ENCODE measurements around the gene AOC1. TPM values are rescaled to one million over a fixed set of nuclear protein-coding genes. Genes with fewer than 3 reads are reported as not detected.

AOC1 gene
- polyA plus RNA-seq, 1 donor from 2014 or later = not detected

GRCh38 chr7:150860978-150861295 is 8.6 kb downstream of the AOC1 start:
- no peak overlapping the region for H3K27ac ChIP-seq (ENCODE audit: low read length)
- no peak overlapping the region for H3K4me2 ChIP-seq (ENCODE audit: low read length)
- no peak overlapping the region for H3K9ac ChIP-seq (ENCODE audit: low read length)
- H2AFZ ChIP-seq (ENCODE audit: low read depth, low read length) = no peak overlapping the region
- H3K36me3 ChIP-seq (ENCODE audit: insufficient read depth, low read length) = no peaks in the 10 kb centered on the region
- no peak overlapping the region for H3K4me3 ChIP-seq (ENCODE audit: low read length)
- H3F3A ChIP-seq (ENCODE audit: insufficient read depth, low read length, poor library complexity, severe bottlenecking) = no peaks in the 10 kb centered on the region
- TF ChIP-seq POLR2AphosphoS5 (IDR thresholded peaks at IDR 0.05) = no peak
- TF ChIP-seq MXI1 (conservative IDR thresholded peaks at IDR 0.05; ENCODE audit: poor library complexity, severe bottlenecking) = no peak
- no peak for TF ChIP-seq SMC3 (conservative IDR thresholded peaks at IDR 0.05; ENCODE audit: poor library complexity)
- TF ChIP-seq REST (IDR thresholded peaks at IDR 0.05; ENCODE audit: borderline replicate concordance) = no peak
- no peak for TF ChIP-seq EZH2 (IDR thresholded peaks at IDR 0.05; ENCODE audit: borderline replicate concordance, insufficient read depth, low read length, poor library complexity, severe bottlenecking)
- no peak for TF ChIP-seq TAF1 (IDR thresholded peaks at IDR 0.05; ENCODE audit: low read depth)
- TF ChIP-seq EP300 (conservative IDR thresholded peaks at IDR 0.05; ENCODE audit: poor library complexity, severe bottlenecking) = no peak
- no peak for TF ChIP-seq RAD21 (conservative IDR thresholded peaks at IDR 0.05)
- TF ChIP-seq CTCF (IDR thresholded peaks at IDR 0.05; ENCODE audit: poor library complexity, severe bottlenecking) = no peak
- H4K20me1 ChIP-seq (ENCODE audit: insufficient read depth) = no peaks in the 10 kb centered on the region
- H3K79me2 ChIP-seq (replicated peaks; ENCODE audit: insufficient read depth, low read length) = no peaks in the 10 kb centered on the region
- no peaks in the 10 kb centered on the region for H3K9me2 ChIP-seq (ENCODE audit: insufficient read depth, low read length)
- H3K9me3 ChIP-seq (ENCODE audit: low read length) = no peaks in the 10 kb centered on the region
- no peaks in the 10 kb centered on the region for H3K27me3 ChIP-seq (ENCODE audit: insufficient read depth, low read depth, low read length)

GRCh38 chr7:150862356-150862755 is 10.0 kb downstream of the AOC1 start:
- no peaks in the 10 kb centered on the region for H3K27me3 ChIP-seq (ENCODE audit: insufficient read depth, low read depth, low read length)
- no peak overlapping the region for H3K9ac ChIP-seq (ENCODE audit: low read length)
- no peaks in the 10 kb centered on the region for H3K79me2 ChIP-seq (replicated peaks; ENCODE audit: insufficient read depth, low read length)
- no peak overlapping the region for H3K4me3 ChIP-seq (ENCODE audit: low read length)
- no peaks in the 10 kb centered on the region for H3F3A ChIP-seq (ENCODE audit: insufficient read depth, low read length, poor library complexity, severe bottlenecking)
- TF ChIP-seq CTCF (IDR thresholded peaks at IDR 0.05; ENCODE audit: poor library complexity, severe bottlenecking) = no peak
- no peak for TF ChIP-seq MXI1 (conservative IDR thresholded peaks at IDR 0.05; ENCODE audit: poor library complexity, severe bottlenecking)
- TF ChIP-seq TAF1 (IDR thresholded peaks at IDR 0.05; ENCODE audit: low read depth) = no peak
- no peak for TF ChIP-seq EZH2 (IDR thresholded peaks at IDR 0.05; ENCODE audit: borderline replicate concordance, insufficient read depth, low read length, poor library complexity, severe bottlenecking)
- no peak for TF ChIP-seq SMC3 (conservative IDR thresholded peaks at IDR 0.05; ENCODE audit: poor library complexity)
- TF ChIP-seq RAD21 (conservative IDR thresholded peaks at IDR 0.05) = no peak
- TF ChIP-seq REST (IDR thresholded peaks at IDR 0.05; ENCODE audit: borderline replicate concordance) = no peak
- TF ChIP-seq POLR2AphosphoS5 (IDR thresholded peaks at IDR 0.05) = no peak
- TF ChIP-seq EP300 (conservative IDR thresholded peaks at IDR 0.05; ENCODE audit: poor library complexity, severe bottlenecking) = no peak
- no peak overlapping the region for H3K4me2 ChIP-seq (ENCODE audit: low read length)
- no peaks in the 10 kb centered on the region for H3K9me2 ChIP-seq (ENCODE audit: insufficient read depth, low read length)
- H4K20me1 ChIP-seq (ENCODE audit: insufficient read depth) = no peaks in the 10 kb centered on the region
- no peaks in the 10 kb centered on the region for H3K9me3 ChIP-seq (ENCODE audit: low read length)
- no peak overlapping the region for H2AFZ ChIP-seq (ENCODE audit: low read depth, low read length)
- H3K36me3 ChIP-seq (ENCODE audit: insufficient read depth, low read length) = no peaks in the 10 kb centered on the region
- H3K27ac ChIP-seq (ENCODE audit: low read length) = no peak overlapping the region
